ENCODE data around the gene SEC24A.
"Not testable (repeated sequence)": the region's sequence is repeated elsewhere in the genome, so short reads cannot be mapped to it uniquely, and the experiment has no call there.

The SEC24A gene

DNA sequence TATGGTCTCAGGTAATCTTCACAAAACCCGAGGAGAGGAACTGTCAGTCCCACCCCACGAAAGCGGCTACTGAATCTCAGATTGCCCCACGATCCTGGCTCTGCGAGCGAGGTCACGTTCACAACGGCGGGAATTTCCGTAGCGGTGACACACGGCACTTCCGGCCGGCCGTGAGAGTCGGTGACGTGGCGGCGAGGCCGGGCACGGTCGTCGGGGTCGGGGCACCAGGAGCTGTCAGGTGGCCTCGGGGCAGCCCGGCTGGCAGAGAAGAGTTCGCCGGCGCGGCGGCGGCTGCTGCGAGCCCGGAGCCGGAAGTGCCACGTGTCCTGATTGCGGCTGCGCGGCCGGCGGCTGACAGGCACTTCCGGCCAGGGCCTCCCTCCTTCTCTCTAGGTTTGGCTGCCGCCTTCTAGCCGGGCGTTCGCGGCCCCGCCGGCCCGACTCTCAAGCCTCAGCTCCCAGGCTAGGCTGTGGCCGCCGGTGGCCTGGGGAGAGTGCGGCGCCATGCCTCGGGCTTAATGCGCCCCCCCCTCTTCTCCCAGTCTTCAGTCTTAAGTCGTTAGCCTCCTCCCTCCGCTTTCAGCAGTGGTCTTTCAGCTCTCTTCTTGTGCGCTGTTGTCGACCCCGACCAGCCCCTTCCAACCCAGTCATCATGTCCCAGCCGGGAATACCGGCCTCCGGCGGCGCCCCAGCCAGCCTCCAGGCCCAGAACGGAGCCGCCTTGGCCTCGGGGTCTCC is at the start of gene SEC24A:
SEC24A (plus strand) TSS at position 361 of the 738 bp plus-strand sequence; CDS start at position 653, 292 bp downstream.
- no peak for FAIRE-seq
- peak; percentile 92 for DNase-seq (ENCODE audit: low spot score)

GRCh38 chr5:134599820-134600219 is 48.8 kb upstream of the SEC24A start:
- not testable (repeated sequence) for FAIRE-seq; DNase-seq (ENCODE audit: low spot score)

GRCh38 chr5:134600600-134600999 is 48.0 kb upstream of the SEC24A start:
- no peak for FAIRE-seq
- no peak for DNase-seq (ENCODE audit: low spot score)

GRCh38 chr5:134603059-134603458 is 45.5 kb upstream of the SEC24A start:
- FAIRE-seq (peak; percentile 82), DNase-seq (ENCODE audit: low spot score) (peak; percentile 21)

DNA sequence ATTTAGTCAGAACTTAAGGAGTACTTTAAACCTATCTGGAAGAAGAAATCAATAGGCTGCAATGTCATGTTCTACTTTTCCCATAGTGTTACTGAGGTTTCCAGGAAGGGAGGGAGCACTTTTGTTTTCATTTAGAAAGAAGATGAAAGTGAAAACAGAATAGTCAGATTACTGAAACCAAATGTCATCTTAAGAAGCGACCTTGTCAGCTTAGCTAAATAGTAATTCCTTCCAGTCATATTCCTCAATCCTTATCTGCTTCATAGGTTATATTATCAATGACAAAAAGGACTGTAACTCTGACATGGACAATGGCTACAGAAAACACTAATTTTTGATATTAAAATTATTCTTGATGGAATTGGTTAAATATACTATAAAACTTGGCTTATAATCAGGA is 43.7 kb upstream of the SEC24A start:
- FAIRE-seq: no peak

DNA sequence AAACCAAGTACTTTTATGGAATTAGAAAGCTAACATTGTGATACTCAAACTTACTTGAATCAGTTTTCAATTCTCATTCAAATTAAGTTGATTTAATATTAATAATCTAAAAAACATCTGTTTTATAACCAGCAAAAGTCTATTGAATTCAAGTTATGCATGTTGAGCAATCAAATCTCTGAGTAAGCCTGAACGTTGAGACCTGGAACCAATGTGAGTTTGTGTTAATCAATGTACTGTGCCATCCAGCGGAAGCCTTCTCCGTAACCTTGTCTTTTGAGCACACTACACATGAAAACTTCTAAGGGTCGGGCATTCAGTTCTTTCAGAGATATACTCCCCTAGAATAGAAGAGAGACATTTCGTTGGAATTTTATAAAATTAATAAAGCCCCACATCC is 41.9 kb upstream of the SEC24A start:
- FAIRE-seq (no peak), DNase-seq (ENCODE audit: low spot score) (no peak)

More for the DNA sequence above, 43.7 kb upstream of the SEC24A start:
- DNase-seq (ENCODE audit: low spot score): no peak

- FAIRE-seq: no peak
Measured at GRCh38 chr5:134608555-134608954, 40.0 kb upstream of the SEC24A start.

GRCh38 chr5:134609232-134609851 is 39.2 kb upstream of the SEC24A start:
- no peak for FAIRE-seq
- no peak for DNase-seq (ENCODE audit: low spot score)

More at GRCh38 chr5:134608555-134608954, 40.0 kb upstream of the SEC24A start:
- no peak for DNase-seq (ENCODE audit: low spot score)

GRCh38 chr5:134610725-134611124 is 37.9 kb upstream of the SEC24A start:
- FAIRE-seq (no peak), DNase-seq (ENCODE audit: low spot score) (no peak)

- DNase-seq (ENCODE audit: low spot score) (no peak), FAIRE-seq (no peak)
Measured at GRCh38 chr5:134611515-134611914, 37.1 kb upstream of the SEC24A start.

GRCh38 chr5:134614450-134615085 is 34.0 kb upstream of the SEC24A start:
- no peak for DNase-seq (ENCODE audit: low spot score)
- FAIRE-seq: no peak

GRCh38 chr5:134620634-134621033 is 28.0 kb upstream of the SEC24A start:
- FAIRE-seq: no peak

DNA sequence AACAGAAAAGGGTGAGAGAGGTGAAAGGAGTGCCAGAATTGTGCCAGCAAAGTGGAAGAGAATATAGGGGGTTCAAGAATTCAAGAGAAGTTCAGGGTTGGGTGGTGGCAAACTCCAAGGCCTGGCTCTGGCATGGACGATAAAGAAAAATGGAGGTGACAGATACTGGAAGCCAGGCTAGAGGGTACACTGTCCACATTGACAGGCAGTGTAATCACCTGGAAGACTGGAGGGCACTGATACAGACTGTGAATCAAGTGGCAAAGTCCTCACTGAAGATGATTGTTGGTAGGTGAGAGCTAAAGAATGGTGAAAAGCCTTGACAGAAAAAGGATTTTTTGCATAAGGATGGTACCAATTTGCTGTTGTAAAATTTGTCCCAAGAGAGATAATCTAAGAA is 23.0 kb upstream of the SEC24A start:
- FAIRE-seq (no peak), DNase-seq (ENCODE audit: low spot score) (no peak)

More at GRCh38 chr5:134620634-134621033, 28.0 kb upstream of the SEC24A start:
- DNase-seq (ENCODE audit: low spot score): no peak

- DNase-seq (ENCODE audit: low spot score): no peak
- FAIRE-seq: no peak
Measured at GRCh38 chr5:134626369-134627014, 22.1 kb upstream of the SEC24A start.

DNA sequence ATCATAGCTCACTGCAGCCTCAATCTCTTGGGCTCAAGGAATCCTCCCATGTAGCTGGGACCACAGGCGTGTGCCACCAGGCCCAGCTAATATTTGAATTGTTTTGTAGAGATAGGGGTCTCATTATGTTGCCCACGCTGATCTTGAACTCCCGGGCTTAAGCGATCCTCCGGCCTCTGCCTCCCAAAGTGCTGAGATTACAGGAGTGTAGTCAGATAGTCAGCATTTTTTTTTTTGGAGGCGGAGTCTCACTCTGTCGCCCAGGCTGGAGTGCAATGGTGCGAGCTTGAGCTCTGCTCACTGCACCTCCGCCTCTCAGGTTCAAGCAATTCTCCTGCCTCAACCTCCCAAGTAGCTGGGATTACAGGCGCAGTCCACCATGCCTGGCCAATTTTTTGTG is 14.4 kb upstream of the SEC24A start:
- DNase-seq (ENCODE audit: low spot score): no peak
- no peak for FAIRE-seq

- not testable (repeated sequence) for FAIRE-seq; DNase-seq (ENCODE audit: low spot score)
Measured at GRCh38 chr5:134635366-134635765, 13.2 kb upstream of the SEC24A start.

DNA sequence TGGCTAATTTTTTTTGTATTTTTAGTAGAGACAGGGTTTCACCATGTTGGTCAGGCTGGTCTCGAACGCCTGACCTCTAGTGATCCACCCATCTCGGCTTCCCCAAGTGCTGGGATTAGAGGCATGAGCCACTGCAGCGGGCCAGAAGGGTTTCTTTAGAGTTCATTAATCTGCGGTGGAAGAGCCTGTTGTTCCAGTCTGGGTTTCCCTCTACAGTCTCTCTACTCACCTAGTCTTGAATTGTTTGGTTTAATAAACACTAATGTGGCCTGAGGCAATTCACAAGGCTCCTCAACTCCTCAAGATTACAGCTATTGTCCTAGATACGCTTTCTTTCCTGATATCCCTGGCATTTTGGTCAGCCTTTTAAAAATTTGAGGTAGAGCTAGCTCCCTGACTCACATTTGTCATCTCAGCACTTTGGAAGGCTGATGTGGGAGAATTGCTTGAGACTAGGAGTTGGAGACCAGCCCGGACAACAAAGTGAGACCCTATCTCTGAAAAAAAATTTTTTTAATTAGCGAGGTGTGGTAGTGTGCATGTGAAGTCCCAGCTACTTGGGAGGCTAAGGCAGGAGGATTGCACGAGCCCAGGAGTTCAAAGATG is 11.4 kb upstream of the SEC24A start:
- no peak for DNase-seq (ENCODE audit: low spot score)
- FAIRE-seq: no peak

- FAIRE-seq (no peak), DNase-seq (ENCODE audit: low spot score) (no peak)
Measured at GRCh38 chr5:134638760-134639201, 9.8 kb upstream of the SEC24A start.

DNA sequence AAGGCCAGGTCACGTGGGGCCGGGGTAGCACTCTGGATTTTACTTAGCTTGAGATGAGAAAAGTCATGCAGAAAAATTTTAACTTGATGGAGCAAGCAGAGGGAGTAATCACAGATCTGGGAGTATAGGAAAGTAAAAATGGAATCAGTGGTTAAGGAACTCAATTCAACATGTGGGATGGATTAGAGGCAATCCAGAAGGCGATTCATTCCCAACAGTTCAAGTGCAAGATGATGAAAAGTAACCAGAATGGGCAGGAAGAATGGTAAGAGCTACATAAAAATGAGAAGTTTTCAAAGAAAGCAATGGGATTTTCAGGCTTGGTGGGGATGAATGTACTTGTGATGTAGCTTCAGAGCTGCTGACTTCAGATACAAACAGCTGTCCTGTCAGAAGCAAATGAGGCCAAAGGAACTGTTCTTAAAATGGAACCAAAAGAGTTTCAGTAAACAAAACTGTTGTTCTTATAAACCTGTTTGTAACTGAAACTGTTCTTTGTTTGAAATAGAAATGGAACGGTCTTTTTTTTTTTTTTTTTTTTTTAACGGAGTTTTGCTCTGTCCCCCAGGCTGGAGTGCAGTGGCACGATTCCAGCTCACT is 5.6 kb upstream of the SEC24A start:
- no peak for DNase-seq (ENCODE audit: low spot score)
- no peak for FAIRE-seq

GRCh38 chr5:134647750-134648424 is 698 bp upstream of the SEC24A start:
- DNase-seq (ENCODE audit: low spot score) (no peak), FAIRE-seq (peak; percentile 4)
